Measurements from ENCODE around the gene USP10.
A peak's percentile ranks its signal among the peaks of the same experiment; 100 is the strongest.

Gene USP10

GRCh38 chr16:84700446-84701300, 873 bp downstream of the USP10 start:
- DNase-seq, result peak; percentile 58

GRCh38 chr16:84703681-84704080, 3.9 kb downstream of the USP10 start:
- DNase-seq, result no peak

- DNase-seq, result no peak
Measured at GRCh38 chr16:84704253-84704652, 4.5 kb downstream of the USP10 start.

GRCh38 chr16:84706856-84707255, 7.1 kb downstream of the USP10 start:
- no peak for DNase-seq

- DNase-seq, result no peak
Measured at GRCh38 chr16:84709609-84710008, 9.8 kb downstream of the USP10 start.

GRCh38 chr16:84710686-84711085, 10.9 kb downstream of the USP10 start:
- no peak for DNase-seq

- DNase-seq, result no peak
Measured at GRCh38 chr16:84712138-84712671, 12.4 kb downstream of the USP10 start.

GRCh38 chr16:84712801-84713775, 13.3 kb downstream of the USP10 start:
- DNase-seq, result no peak

- no peak for DNase-seq
Measured at GRCh38 chr16:84714028-84714427, 14.2 kb downstream of the USP10 start.

GRCh38 chr16:84715424-84715823, 15.6 kb downstream of the USP10 start:
- DNase-seq, result no peak

GRCh38 chr16:84715854-84716253, 16.1 kb downstream of the USP10 start:
- no peak for DNase-seq

- DNase-seq, result no peak
Measured at GRCh38 chr16:84716740-84717139, 16.9 kb downstream of the USP10 start.

- DNase-seq, result no peak
Measured at GRCh38 chr16:84717484-84717883, 17.7 kb downstream of the USP10 start.

GRCh38 chr16:84720177-84720579, 20.4 kb downstream of the USP10 start:
- peak; percentile 67 for DNase-seq

- no peak for DNase-seq
Measured at GRCh38 chr16:84722068-84722467, 22.3 kb downstream of the USP10 start.

GRCh38 chr16:84723906-84724305, 24.1 kb downstream of the USP10 start:
- no peak for DNase-seq

- no peak for DNase-seq
Measured at GRCh38 chr16:84724606-84725309, 25.0 kb downstream of the USP10 start.

GRCh38 chr16:84725481-84726078, 25.8 kb downstream of the USP10 start:
- DNase-seq, result no peak

- DNase-seq, result peak; percentile 79
Measured at GRCh38 chr16:84726079-84726668, 26.4 kb downstream of the USP10 start.

- DNase-seq, result no peak
Measured at GRCh38 chr16:84726669-84727467, 27.1 kb downstream of the USP10 start.

- DNase-seq, result no peak
Measured at GRCh38 chr16:84728853-84729424, 29.1 kb downstream of the USP10 start.

Data from retina (tissue), 1 donor.